GM21529 (cell line): ENCODE data around the gene NSDHL.

Source experiments
- ATAC-seq: cut with Tn5 transposase; IDR thresholded peaks from one replicate; pipeline ENCODE4 v1.9.1; 2021; ENCODE audit not compliant: unreplicated experiment

NSDHL gene

DNA sequence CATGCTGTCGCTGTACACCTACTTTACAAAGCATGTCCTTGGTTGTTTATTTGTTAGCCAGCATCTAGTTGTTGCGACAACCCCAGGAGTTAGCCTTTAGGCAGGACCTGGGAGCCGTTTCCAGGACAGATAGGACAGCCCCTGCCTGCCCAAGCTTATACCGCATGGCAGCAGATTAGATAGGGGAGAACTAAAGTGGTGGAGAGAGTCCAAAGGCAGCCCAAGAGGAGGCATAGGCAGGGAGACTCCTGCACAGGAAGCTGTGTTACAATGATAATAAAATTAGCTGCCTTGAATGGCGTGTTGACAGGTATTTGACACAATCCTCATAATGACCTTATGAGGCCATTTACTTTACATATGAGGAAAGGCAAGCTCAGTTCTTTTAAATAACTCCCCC lies 13.0 kb downstream of the NSDHL start:
- ATAC-seq: no peak

DNA sequence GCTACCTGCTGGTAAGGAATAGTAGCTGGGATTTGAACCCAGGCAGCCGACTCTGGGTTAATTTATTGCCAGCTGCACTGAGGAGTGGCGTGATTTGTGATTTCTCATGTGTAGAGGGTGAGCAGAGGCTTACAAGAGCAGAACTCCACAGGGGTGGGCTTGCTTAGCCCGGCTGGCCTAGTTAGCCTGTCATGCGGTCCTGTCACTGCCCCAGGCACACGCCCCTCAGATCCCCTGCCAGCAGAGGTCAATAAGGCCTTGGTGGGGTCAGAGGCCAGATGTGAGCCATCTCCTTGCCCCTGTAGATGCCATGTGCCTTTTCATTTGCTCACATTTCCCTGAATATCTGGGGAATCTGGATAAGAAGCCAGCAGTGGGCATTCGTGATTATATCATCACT lies 13.4 kb downstream of the NSDHL start:
- no peak for ATAC-seq

DNA sequence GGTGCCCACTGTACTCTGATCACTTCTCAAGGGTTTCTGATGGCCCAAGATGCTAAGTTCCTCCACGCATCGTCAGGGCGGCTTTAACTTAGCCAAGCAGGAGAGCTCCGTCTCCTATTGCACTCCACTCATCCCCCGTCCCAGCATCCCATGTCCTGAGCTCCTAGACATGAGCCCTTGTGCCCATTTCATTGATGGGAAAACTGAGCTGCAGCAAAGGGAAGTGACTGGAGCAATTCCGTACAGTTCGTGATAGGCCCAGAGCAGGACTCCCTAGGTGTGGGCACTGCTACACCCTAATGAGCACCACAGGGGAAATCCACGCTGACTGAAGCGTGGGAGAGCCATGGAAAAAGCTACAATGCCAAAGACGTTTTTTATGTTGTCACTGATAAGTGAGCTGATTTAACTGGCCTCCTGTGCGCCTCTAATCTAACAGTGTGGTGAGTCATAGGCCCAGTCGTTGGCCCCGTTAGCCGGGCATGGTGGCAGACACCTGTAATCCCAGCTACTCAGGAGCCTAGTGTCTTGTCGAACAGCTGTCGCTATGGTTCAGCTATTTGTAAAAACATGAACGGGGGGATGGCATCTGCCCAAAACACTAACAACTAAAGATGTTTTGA lies 14.9 kb downstream of the NSDHL start:
- ATAC-seq: no peak

DNA sequence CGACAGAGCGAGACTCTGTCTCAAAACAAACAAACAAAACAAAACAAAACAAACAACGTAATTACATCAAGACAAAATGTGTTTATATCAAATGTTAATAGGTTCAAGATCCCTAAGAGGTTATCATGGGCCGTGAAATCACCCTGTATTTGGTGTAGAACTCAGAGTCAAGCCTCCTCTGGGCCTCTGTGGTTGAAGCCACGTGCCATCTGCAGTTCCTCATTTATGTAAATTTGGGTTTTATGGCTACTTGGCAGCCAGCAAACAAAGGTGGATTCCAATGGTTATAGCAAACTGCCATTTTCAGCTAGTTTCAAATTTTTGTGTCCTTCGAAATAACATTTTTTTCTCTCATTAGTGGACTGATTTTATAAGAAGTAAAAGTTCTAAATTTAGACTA lies 16.4 kb downstream of the NSDHL start:
- ATAC-seq: no peak

DNA sequence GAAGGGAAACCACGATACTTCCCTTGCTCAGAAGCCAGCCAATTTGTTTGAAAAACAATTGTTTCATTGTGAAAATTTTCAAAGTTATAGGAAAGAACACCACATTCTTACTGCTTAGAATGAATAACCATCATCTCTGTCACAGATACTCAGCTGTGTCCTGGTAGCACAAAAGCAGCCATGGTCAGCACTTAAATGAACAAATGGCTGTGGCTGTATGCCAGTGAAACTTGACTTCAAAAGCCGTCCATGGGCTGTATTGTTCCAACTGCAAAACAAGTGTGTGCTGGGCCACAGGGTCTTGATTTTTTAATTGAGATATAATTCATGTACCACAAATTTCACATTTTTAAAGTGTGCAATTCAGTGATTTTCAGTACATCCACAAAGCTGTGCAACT lies 19.6 kb downstream of the NSDHL start:
- no peak for ATAC-seq

DNA sequence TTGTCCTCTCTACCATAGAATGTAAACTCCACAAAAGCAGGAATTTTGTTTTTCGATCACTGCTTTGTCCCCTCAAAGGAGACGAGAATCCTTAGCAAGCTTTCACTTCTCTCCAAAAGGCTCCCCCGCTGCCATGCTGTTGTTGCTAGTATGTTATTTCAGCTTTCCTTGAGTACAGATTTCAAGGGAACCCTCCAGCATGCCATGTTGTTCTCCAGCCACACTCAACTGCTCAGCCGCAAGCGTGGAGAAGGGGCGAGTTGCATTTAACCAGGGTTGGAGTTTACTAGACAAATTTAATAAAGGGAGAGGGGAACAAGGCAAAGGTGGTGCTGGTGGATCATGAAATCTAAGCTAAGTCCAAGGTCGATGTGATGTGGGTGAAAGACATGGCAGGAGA lies 23.1 kb downstream of the NSDHL start:
- ATAC-seq: no peak

DNA sequence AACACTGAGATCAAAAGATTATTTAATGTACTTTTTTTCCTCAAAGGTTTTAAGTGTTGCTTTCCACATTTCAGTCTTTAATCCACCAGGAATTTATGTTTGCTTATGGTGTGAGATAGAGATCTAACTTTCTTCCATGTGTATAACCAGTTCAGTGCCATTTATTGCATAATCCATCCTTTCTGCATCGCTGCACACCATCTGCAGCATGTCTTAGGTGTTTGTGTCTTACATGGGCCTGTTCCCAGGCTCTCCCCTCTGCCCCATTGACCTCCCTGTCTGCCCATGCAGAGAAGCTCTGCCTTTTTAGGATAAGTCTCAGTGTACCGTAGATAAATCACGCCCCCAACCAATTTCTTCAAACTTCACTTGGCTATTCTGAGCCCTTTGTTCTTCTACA lies 30.3 kb downstream of the NSDHL start:
- ATAC-seq: no peak

DNA sequence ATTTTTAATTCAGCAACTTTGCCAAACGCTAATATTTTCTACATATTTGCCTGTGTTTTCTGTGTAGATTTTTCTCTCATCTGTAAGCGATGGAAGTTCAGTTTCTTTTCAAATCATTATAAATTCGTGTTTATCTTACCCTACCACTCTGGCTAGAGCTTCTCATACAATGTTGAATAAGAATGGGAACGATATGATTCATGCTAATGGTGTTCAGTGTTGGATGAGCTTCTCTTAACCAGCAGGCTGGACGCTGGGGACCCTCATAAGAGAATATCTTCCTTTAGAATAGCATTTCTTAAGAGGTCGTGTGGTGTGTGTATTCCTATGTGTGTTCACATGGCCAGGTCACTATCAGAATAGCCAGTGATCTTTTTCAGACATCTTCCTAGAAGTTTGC lies 31.0 kb downstream of the NSDHL start:
- ATAC-seq: no peak

DNA sequence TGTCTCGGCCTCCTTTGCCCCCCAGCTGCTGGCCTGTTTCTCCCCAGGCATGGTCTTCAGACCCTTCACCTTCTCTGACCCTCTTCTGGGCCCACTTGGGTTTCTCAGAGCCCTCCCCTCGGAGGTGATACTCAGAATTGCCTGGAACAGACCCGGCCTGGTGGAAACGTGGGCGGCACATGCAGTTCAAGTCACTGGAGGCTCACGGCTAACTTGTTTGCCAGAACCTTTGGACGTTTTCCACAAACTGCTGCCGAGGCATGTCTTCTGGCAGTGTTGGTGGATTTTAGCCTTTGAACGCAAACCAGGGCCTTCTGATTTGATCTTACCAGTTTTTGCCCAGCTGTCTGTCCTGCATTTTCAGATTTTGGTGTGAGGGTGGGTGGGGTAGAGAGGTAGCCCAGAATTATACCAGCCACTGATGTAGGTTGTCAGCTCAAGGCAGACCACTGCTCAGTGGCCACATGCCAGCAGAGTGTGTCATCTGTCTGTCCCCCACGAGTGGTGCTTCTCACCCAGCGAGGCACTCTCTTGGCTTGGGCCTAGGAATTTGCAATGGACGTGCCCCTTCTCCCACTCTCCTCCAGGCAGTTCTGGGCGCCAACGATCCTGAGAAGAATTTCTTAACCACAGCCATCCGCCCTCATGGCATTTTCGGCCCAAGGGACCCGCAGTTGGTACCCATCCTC lies 34.5 kb downstream of the NSDHL start:
- no peak for ATAC-seq

DNA sequence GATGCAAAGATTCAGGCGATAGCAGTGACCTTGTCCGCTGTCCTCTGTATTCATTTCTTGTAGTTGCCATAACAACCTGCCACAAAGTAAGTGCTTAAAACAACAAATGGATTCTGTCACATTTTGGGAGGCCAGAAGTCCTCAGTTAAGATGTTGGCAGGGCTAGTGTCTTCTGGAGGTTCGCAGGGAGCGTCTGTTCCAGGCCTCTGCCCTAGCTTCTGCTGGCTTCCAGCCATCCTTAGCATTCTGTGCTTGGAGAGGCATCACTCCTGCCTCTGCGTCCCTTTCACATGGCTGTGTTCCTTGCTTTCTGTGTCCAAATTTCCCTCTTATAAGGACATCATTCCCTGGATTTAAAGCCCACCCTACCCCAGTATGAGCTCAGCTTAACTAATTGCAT lies 35.5 kb downstream of the NSDHL start:
- no peak for ATAC-seq

DNA sequence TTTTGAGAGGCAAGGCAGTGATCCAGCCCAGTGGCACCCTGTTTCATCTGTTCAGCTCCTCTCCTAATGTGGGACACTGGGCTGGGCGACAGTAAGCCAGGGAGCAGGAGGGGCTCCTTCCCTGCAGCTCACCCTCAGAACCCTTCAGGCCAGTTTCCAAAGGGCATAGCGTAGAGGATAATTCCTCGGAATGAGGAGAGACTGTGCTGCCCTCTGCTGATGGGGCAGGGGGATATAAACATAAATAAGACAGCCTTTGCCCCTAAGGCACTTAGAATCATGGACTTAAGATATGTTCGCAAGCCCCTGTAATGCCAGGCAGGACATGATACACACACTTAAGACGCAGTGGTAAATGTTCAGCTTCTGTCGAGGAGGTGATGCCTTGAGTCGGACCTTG lies 39.1 kb downstream of the NSDHL start:
- no peak for ATAC-seq

DNA sequence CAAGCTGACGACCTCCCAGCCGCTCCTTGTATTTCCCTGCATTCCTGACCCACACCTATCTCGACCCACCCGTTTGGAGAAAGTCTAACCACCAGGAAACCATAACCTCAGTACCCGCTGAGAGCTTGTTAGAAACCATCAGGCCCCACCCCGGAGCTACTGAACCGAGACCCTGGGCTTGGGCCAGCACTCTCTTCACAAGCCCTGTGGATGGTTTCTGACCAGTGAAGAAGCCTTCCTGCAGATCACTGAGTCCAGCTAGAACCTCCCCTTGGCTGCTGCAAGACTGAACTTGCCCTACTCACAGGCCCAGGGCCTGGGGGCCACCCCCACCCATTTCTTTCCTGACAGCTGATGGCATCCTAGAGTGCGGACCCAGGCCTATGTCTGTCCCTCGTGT lies 40.4 kb downstream of the NSDHL start:
- no peak for ATAC-seq

DNA sequence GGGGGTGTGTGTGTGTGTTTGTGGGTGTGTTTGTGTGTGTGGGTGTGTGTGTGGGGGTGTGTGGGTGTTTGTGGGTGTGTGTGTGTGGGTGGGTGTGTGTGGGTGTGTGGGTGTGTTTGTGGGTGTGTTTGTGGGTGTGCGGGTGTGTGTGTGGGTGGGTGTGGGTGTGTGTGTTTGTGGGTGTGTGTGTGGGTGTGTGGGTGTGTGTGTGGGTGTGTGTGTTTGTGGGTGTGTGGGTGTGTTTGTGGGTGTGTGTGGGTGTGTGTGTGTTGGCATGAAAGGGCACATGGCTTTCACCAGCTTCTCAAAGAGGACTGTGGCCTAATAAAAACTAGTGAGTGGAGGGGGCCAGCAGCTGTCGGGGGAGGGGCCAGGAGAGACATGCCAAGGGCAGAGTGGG lies 41.7 kb downstream of the NSDHL start:
- ATAC-seq: no peak

DNA sequence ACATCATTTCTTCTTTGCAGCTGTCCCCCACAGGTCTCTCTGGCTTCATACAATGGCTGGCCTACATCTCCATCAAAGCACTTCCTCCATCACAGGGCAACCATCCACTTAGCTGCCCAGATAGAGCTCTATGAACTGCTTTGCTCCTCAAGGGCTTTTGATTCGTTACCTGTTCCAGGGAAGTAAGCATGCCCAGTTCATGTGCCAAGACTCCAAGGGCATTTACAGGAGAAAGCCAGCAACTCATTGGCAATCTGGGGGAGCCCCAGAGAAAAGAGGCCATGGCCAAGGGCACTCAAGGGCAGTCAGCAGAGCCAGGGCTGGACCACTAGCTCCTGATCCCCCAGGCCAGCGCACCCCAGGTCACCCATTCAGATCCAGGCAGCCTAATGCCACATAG lies 42.5 kb downstream of the NSDHL start:
- no peak for ATAC-seq

DNA sequence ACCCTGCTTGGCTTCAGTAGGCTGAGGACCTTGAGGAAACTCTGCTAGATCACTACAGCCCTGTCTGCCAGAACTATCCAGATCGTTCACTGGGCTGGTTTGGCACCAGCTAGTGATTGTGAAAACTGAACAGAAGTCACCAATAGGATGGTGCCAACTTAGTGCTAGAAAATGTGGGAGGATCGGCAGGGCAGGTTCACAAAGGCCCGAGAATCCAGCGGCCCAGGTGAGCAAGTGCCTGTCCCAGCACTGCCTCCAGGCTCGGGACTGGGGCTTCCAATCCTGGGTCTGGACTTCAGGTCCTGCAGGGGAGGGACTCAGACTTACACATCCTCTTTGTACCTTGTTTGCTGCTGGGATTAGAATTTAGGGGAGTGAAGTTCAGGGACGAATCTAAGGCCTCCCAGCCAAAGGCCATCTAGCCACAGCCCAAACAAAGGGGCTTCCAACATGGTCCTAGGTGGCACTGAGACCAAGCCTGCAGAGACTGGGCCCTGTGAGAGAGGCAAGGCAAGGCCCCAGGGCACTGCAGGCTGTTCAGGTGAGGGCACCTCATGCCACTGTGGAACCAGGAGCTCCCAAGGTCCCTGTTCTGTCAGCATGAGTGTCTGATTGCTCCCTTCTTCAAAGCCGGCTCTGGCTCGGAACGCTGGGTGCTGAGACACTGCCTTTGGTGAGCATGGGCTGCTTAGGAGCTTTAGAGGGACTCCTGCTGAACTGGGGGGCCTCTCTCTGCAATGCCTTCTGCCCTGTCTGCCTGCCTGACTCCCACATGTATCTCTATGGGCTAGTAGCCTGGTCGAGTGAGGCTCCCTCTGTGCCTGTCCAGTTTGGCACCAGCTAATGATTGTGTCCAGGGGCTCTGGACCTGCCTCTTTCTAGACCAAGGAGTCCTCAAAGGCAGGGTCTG lies 46.3 kb downstream of the NSDHL start:
- no peak for ATAC-seq

DNA sequence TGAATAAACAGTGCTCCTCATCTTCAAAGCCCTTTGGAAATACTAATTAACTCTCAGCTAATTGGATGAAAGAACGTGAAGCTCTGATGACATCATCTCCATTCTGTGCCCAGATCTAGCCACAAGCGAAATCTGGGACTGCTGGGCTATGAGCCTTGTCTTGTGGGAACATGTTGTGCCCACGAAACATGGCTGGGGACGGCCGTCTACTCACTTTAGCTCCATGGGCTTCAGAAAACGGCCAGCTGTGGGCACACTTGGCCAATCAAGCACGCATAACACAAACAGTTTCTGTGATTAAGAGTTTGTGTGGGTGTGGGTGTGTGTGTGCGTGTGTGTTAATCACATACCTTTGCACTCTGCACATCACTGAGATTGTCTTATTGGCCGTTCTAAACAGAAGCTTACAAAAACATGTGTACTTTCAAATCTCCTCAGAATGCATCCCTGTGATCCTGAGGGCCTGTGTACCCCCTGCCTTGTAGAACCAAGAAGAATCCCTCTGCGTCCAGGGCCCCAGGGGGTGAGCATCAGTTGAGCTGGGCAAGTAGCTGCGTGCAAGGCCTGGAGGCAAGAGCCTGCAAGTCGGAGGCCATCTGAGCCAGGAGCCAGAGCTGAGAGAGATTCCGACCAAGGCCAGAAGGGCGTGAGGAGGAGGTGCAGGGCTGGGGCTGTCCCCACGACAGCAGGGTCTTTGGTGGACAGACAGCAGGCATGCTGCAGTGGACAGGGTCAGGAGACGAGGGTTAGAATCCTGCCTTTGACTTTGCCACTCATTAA lies 48.3 kb downstream of the NSDHL start:
- ATAC-seq: no peak

DNA sequence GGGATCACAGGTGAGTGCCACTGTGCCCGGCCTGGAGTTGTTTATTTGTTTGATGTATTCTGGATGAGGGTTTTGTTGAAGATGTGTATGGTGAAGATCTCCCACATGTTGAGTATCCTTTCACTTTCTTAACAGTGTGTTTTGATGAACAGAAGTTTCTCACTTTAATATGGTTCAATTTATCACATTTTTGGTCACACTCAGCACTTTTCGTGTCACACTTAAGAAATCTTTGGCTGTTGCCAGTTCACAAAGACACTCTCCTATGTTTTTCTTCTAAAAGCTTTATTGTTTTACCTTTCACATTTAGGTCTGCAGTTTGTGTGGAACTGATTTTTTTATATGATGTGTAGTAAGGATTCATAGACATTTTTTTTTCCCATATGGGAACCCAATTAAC lies 50.4 kb downstream of the NSDHL start:
- no peak for ATAC-seq

DNA sequence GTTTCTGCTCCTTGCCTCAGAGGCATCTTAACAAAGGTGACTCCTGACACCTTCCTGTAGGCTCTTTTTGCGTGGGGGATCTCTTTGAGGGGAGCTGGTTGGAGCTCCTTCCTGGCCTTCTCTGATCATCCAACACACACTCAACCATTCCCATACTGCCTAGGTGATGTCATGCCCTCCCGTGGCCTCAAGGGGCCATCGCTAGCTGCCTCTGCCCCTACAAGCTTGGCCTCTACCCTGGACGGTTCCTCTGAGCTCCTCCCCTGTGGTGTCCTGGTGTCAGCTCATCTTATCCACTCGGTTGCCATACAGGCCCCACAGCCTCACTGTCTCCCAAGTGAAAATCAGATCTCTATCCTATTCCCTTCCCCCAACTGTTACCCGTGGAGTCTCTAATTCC lies 53.3 kb downstream of the NSDHL start:
- ATAC-seq: no peak

DNA sequence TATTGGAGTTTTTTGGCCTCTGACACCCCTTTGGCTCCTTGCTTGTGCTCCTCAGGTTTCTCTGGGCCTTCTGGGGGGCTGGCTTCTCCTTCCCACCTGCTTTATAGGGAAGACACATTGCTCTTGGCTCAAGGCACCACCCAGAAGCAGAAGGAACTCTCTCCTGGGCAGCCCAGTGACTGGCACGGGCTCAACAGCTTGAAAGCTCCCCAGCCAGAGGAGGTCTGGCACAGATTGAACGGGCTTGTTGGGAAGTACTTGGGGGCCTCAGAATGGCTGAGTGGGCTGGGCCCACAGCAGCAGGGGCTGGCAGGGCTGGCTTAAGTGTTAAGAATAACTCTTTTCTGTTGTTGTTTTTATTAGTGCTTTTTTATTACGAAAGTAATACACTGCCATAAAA lies 55.9 kb downstream of the NSDHL start:
- no peak for ATAC-seq

DNA sequence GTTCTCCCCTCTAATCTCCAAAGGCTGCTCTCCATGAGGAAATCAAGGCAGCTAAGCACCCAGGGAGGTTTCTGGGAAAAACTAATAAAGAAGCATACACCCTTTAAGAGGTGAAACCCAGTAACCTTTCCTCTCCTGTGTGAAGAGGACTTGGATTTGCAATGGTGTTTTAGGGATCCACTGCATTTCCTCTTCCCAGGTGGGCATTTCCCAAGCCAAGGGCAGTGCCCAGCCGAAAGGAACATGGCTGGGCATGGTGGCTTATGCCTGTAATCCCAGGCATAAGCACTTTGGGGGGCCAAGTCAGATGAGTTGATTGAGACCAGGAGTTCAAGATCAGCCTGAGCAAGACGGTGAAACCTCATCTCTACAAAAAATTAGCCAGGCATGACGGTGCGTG lies 61.6 kb downstream of the NSDHL start:
- no peak for ATAC-seq
